Fibroblast of lung (primary cell): ENCODE data around the gene GPR15LG. TPM values are rescaled to one million over a fixed set of nuclear protein-coding genes. Genes with fewer than 3 reads are reported as not detected.

ENCODE experiments used
- DNase-seq, 2 donors: peaks; one replicate each; pipeline versions ENCODE4 v3.0.0 to v3.0.0-alpha.2; 2010; ENCODE audit warnings: low read depth in 2 of 2
- H2AFZ ChIP-seq: 2 replicates; pipeline ENCODE4 v1.5.1; 2012; ENCODE audit warnings: low read length, control low read depth, inconsistent platforms
- H3K27ac ChIP-seq: 2 replicates; pipeline ENCODE4 v1.5.1; 2011; ENCODE audit warnings: low read length, control low read depth; ENCODE audit not compliant: insufficient read depth
- H3K27me3 ChIP-seq: 2 replicates; pipeline ENCODE4 v1.5.1; 2011; ENCODE audit warnings: mild to moderate bottlenecking, low read length; ENCODE audit not compliant: control insufficient read depth, insufficient read depth
- H3K36me3 ChIP-seq: 2 replicates; pipeline ENCODE4 v1.5.1; 2011; ENCODE audit warnings: low read length; ENCODE audit not compliant: control insufficient read depth, insufficient read depth
- H3K4me1 ChIP-seq: 2 replicates; pipeline ENCODE4 v1.5.1; 2011; ENCODE audit warnings: low read length; ENCODE audit not compliant: control insufficient read depth, insufficient read depth; ENCODE audit errors: extremely low read depth
- H3K4me2 ChIP-seq: 2 replicates; pipeline ENCODE4 v1.5.1; 2011; ENCODE audit warnings: low read length, control low read depth; ENCODE audit not compliant: insufficient read depth; ENCODE audit errors: extremely low read depth
- H3K4me3 ChIP-seq, 4 experiments: fragments of 200-600 bp in 1 of 4; sonication (generic) in 1 of 4; replicated peaks in 1 of 4; 2 replicates each; pipeline ENCODE4 v1.5.1; 2011 to 2016; ENCODE audit warnings: low read length in 4 of 4, low read depth in 3 of 4, mild to moderate bottlenecking in 3 of 4, control low read depth in 2 of 4, inconsistent platforms in 1 of 4, mixed read lengths in 1 of 4; ENCODE audit not compliant: insufficient read depth in 1 of 4; ENCODE audit errors: control extremely low read depth in 1 of 4
- H3K79me2 ChIP-seq: 2 replicates; pipeline ENCODE4 v1.5.1; 2012; ENCODE audit warnings: mild to moderate bottlenecking, low read length, inconsistent platforms; ENCODE audit not compliant: control insufficient read depth, insufficient read depth
- H3K9ac ChIP-seq: 2 replicates; pipeline ENCODE4 v1.5.1; 2011; ENCODE audit warnings: mild to moderate bottlenecking, low read length, control low read depth; ENCODE audit not compliant: insufficient read depth
- H3K9me3 ChIP-seq: 2 replicates; pipeline ENCODE4 v1.5.1; 2012; ENCODE audit warnings: low read depth, low read length; ENCODE audit not compliant: control insufficient read depth, insufficient read depth
- H4K20me1 ChIP-seq: 2 replicates; pipeline ENCODE4 v1.5.1; 2011; ENCODE audit warnings: low read length; ENCODE audit not compliant: control insufficient read depth, insufficient read depth; ENCODE audit errors: extremely low read depth
- EZH2 ChIP-seq: IDR thresholded peaks from 2 replicates; pipeline ENCODE4 v1.5.1; 2012; ENCODE audit warnings: low read length, control low read depth, mild to moderate bottlenecking; ENCODE audit errors: missing control alignments
- polyA plus RNA-seq, 2 donors: library from polyadenylated mRNA; depleted of rRNA in 1 of 2; stranded (reverse) in 1 of 2; unstranded in 1 of 2; fragments of >200 nt; gene quantifications; 2 replicates each; pipeline ENCODE4 v1.2.1, GENCODE V29; 2011 to 2012; ENCODE audit warnings: missing spikeins in 1 of 2
- total RNA-seq: library from RNA; depleted of rRNA; stranded (reverse); fragments of >200 nt; gene quantifications from 2 replicates; pipeline ENCODE4 v1.2.1, GENCODE V29; 2014
- TF ChIP-seq, protein P1 (sequence below), 2 donors: IDR thresholded peaks in 1 of 2; conservative IDR thresholded peaks in 1 of 2; 1 replicate in 1 of 2; 2 replicates in 1 of 2; pipeline ENCODE4 v1.5.1; 2011 to 2012; ENCODE audit warnings: low read length in 2 of 2, control low read depth in 1 of 2, inconsistent platforms in 1 of 2, low read depth in 1 of 2, mild to moderate bottlenecking in 1 of 2

The GPR15LG gene
- total and polyA plus RNA-seq, 2 donors (not counting 1 experiment from before 2014, with no cell fraction given), result not detected

DNA sequence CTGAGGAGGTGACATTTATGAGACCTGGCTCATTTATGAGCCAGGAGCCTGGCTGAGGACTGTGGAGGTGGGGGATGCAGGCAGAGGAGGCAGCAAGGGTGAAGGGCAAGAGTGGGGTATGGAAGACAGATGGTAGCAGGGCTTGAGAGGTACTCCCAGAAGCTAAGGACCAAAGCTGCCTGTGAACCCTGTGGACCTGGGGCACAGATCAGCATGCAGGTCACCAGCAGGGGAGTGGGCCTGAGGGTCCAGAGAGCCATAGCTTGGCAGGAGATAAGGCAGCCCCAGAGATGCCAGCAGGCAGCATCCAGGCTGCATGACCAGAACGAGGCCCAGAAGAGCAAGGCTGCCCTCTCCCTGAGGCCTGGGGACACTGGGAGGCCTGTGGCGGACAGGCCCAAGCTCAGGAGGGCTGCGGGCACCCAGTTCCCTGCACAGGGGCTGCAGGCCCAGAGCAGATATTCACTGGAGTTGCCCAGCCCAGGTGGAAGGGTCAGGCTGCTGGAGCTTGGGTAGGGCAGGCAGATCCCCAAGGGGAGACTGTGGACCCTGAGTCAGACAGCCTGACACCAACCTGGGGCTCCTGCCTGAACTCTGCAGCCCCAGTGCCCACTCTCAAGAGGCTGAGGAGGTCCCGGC, 3.4 kb downstream of the GPR15LG start:
- no peaks in the 10 kb centered on the region for H4K20me1 ChIP-seq
- no peak overlapping the region for H2AFZ ChIP-seq
- H3K9me3 ChIP-seq, result no peaks in the 10 kb centered on the region
- TF ChIP-seq, protein P1, sequence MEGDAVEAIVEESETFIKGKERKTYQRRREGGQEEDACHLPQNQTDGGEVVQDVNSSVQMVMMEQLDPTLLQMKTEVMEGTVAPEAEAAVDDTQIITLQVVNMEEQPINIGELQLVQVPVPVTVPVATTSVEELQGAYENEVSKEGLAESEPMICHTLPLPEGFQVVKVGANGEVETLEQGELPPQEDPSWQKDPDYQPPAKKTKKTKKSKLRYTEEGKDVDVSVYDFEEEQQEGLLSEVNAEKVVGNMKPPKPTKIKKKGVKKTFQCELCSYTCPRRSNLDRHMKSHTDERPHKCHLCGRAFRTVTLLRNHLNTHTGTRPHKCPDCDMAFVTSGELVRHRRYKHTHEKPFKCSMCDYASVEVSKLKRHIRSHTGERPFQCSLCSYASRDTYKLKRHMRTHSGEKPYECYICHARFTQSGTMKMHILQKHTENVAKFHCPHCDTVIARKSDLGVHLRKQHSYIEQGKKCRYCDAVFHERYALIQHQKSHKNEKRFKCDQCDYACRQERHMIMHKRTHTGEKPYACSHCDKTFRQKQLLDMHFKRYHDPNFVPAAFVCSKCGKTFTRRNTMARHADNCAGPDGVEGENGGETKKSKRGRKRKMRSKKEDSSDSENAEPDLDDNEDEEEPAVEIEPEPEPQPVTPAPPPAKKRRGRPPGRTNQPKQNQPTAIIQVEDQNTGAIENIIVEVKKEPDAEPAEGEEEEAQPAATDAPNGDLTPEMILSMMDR (conservative IDR thresholded peaks at IDR 0.05 in 1 of 2, IDR thresholded peaks at IDR 0.05 in 1 of 2; ENCODE audit: low read depth in 1 of 2, low read length in 2 of 2), result no peak
- no peak for TF ChIP-seq EZH2
- no peak overlapping the region for H3K4me3 ChIP-seq
- H3K9ac ChIP-seq, result no peak overlapping the region
- no peaks in the 10 kb centered on the region for H3K36me3 ChIP-seq
- H3K4me2 ChIP-seq, result no peak overlapping the region
- no peaks in the 10 kb centered on the region for H3K4me1 ChIP-seq
- no peak overlapping the region for H3K27ac ChIP-seq
- H3K27me3 ChIP-seq, result no peaks in the 10 kb centered on the region
- no peak for DNase-seq
- no peaks in the 10 kb centered on the region for H3K79me2 ChIP-seq

DNA sequence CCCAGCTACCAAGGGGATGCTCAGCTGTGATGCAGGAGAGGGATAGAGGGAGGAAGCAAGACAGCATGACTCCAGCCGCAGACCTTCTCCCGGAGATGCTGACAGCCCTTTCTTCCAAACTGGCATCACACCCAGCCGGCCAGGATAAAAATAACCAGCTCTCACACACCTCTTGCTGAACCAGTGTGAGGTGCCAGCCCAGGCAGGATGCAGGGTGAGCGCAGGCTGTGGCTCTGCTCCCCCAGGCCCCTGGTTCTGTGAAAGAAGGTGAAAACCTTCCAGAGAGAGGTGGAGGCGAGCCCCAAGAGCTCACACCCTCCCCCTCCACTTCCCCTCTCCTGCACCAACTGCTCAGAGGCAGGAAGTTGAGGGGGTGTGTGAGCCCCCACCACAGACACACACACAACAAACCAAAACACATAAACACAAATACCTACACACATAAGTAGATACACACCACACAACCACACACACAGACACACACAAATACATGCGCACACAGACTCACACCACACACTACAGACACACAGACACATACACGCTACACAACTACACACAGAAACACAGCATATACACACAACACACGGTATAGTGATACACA, 4.0 kb downstream of the GPR15LG start:
- Histone ChIP-seq H3K79me2 (no peaks in the 10 kb centered on the region), H4K20me1 (no peaks in the 10 kb centered on the region), H3K9me3 (no peaks in the 10 kb centered on the region), H3K36me3 (no peaks in the 10 kb centered on the region), H3K4me3 (no peak overlapping the region), H3K9ac (no peak overlapping the region), H3K4me1 (no peaks in the 10 kb centered on the region), H3K27me3 (no peaks in the 10 kb centered on the region), H3K27ac (no peak overlapping the region), H3K4me2 (no peak overlapping the region), H2AFZ (no peak overlapping the region)
- TF ChIP-seq, protein P1 (conservative IDR thresholded peaks at IDR 0.05 in 1 of 2, IDR thresholded peaks at IDR 0.05 in 1 of 2; ENCODE audit: low read depth in 1 of 2, low read length in 2 of 2), result no peak
- TF ChIP-seq EZH2, result no peak
- no peak for DNase-seq

DNA sequence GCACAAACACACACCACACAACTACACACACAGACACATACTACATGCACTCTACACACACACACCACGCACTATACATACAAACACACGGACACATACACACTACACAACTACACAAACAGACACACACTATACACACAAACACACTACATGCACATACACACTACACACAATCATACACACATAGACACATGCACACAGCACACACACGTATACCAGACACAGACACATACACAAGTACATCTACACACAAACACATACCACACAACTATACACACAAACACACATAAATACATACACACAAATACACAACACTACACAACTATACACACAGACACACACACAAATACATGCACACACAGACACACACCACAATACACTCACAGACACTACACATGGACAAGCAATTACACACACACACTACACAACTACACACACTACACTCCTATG, 4.6 kb downstream of the GPR15LG start:
- H2AFZ ChIP-seq, result no peak overlapping the region

More for the DNA sequence above, 4.6 kb downstream of the GPR15LG start:
- H3K27me3 ChIP-seq, result no peaks in the 10 kb centered on the region
- H3K4me1 ChIP-seq, result no peaks in the 10 kb centered on the region
- H3K36me3 ChIP-seq, result no peaks in the 10 kb centered on the region
- no peak for DNase-seq
- no peaks in the 10 kb centered on the region for H3K79me2 ChIP-seq
- no peak overlapping the region for H3K4me3 ChIP-seq
- H3K27ac ChIP-seq, result no peak overlapping the region
- H3K9me3 ChIP-seq, result no peaks in the 10 kb centered on the region
- no peak overlapping the region for H3K4me2 ChIP-seq
- H3K9ac ChIP-seq, result no peak overlapping the region
- H4K20me1 ChIP-seq, result no peaks in the 10 kb centered on the region
- no peak for TF ChIP-seq EZH2
- TF ChIP-seq, protein P1 (conservative IDR thresholded peaks at IDR 0.05 in 1 of 2, IDR thresholded peaks at IDR 0.05 in 1 of 2; ENCODE audit: low read depth in 1 of 2, low read length in 2 of 2), result no peak
